Smooth muscle cell (in vitro differentiated cells): Measurements from ENCODE around the gene NACC2. TPM values are rescaled to one million over a fixed set of nuclear protein-coding genes. Genes with fewer than 3 reads are reported as not detected.

ENCODE experiments used
- DNase-seq: peaks from one replicate; lab custom pipeline; 2025; ENCODE audit not compliant: unreplicated experiment; lab: John Stamatoyannopoulos, UW
- H2AFZ ChIP-seq: fragments of 200-600 bp; sonication (generic); 2 replicates; pipeline ENCODE4 v1.6.0; 2016; ENCODE audit warnings: antibody characterized with exemption, low read depth, mild to moderate bottlenecking
- H3F3A ChIP-seq: fragments of 200-600 bp; sonication (generic); 2 replicates; pipeline ENCODE4 v1.6.0; 2017; ENCODE audit warnings: antibody characterized with exemption, low read depth
- H3K27ac ChIP-seq: fragments of 200-600 bp; sonication (generic); 2 replicates; pipeline ENCODE4 v1.5.1; 2016; ENCODE audit warnings: low read depth, mild to moderate bottlenecking
- H3K27me3 ChIP-seq: fragments of 200-600 bp; sonication (generic); 2 replicates; pipeline ENCODE4 v1.6.1; 2016; ENCODE audit warnings: low read depth, mild to moderate bottlenecking
- H3K36me3 ChIP-seq: fragments of 200-600 bp; sonication (generic); 2 replicates; pipeline ENCODE4 v1.5.1; 2016; ENCODE audit warnings: low read depth
- H3K4me1 ChIP-seq: fragments of 200-600 bp; sonication (generic); 2 replicates; pipeline ENCODE4 v1.5.1; 2016; ENCODE audit warnings: low read depth
- H3K4me2 ChIP-seq: fragments of 200-600 bp; sonication (generic); 2 replicates; pipeline ENCODE4 v1.6.0; 2016; ENCODE audit warnings: mild to moderate bottlenecking
- H3K4me3 ChIP-seq: fragments of 200-600 bp; sonication (generic); 2 replicates; pipeline ENCODE4 v1.5.1; 2016; ENCODE audit warnings: mild to moderate bottlenecking
- H3K79me2 ChIP-seq: fragments of 200-600 bp; sonication (generic); 2 replicates; pipeline ENCODE4 v1.6.0; 2016; ENCODE audit warnings: low read depth, mild to moderate bottlenecking
- H3K9ac ChIP-seq: fragments of 200-600 bp; sonication (generic); 2 replicates; pipeline ENCODE4 v1.6.0; 2016; ENCODE audit warnings: low read depth
- H3K9me3 ChIP-seq: fragments of 200-600 bp; sonication (generic); replicated peaks from 2 replicates; pipeline ENCODE4 v1.5.1; 2016; ENCODE audit warnings: low read depth
- H4K20me1 ChIP-seq: fragments of 200-600 bp; sonication (generic); 2 replicates; pipeline ENCODE4 v1.6.0; 2016; ENCODE audit warnings: low read depth
- WGBS: methylation state at CpG from one replicate; pipeline ENCODE4 v1.1.7; 2016; ENCODE audit warnings: low lambda C conversion rate; 5-methylcytosine and 5-hydroxymethylcytosine counted together
- polyA plus RNA-seq: library from polyadenylated mRNA; unstranded; fragments of >200 nt; fragmentation: Nextera tagmentation; extraction: Ambion mirVana; gene quantifications from 2 replicates; pipeline ENCODE4 v1.2.1, GENCODE V29; 2016
- total RNA-seq: library from RNA; depleted of rRNA; stranded (reverse); fragments of >200 nt; gene quantifications from 2 replicates; pipeline ENCODE4 v1.2.3, GENCODE V29; 2014
- TF ChIP-seq, protein P1 (sequence below): fragments of 200-600 bp; sonication (generic); IDR thresholded peaks from 2 replicates; pipeline ENCODE4 v1.5.1; 2017; ENCODE audit warnings: borderline replicate concordance, mild to moderate bottlenecking, antibody characterized with exemption; ENCODE audit not compliant: insufficient read depth, poor library complexity, severe bottlenecking

Gene NACC2
- total and polyA plus RNA-seq, 2 experiments from 2014 or later = 6.7 to 8.8 TPM

GRCh38 chr9:136019041-136019680 is 75.9 kb downstream of the NACC2 start:
- H3K9me3 ChIP-seq = no peaks in the 10 kb centered on the region
- H3K27ac ChIP-seq = no peak overlapping the region
- H3K9ac ChIP-seq = no peak overlapping the region
- no peaks in the 10 kb centered on the region for H3K27me3 ChIP-seq
- no peak overlapping the region for H3K4me2 ChIP-seq
- no peaks in the 10 kb centered on the region for H3F3A ChIP-seq
- H4K20me1 ChIP-seq = peaks cover 96% of the 10 kb centered on the region
- H3K4me1 ChIP-seq = no peaks in the 10 kb centered on the region
- DNase-seq = no peak
- 94% methylated on average over 28 of the region's 28 CpGs for WGBS
- H3K79me2 ChIP-seq = peaks cover 57% of the 10 kb centered on the region
- H3K4me3 ChIP-seq = no peak overlapping the region
- H3K36me3 ChIP-seq = no peaks in the 10 kb centered on the region
- TF ChIP-seq, protein P1, sequence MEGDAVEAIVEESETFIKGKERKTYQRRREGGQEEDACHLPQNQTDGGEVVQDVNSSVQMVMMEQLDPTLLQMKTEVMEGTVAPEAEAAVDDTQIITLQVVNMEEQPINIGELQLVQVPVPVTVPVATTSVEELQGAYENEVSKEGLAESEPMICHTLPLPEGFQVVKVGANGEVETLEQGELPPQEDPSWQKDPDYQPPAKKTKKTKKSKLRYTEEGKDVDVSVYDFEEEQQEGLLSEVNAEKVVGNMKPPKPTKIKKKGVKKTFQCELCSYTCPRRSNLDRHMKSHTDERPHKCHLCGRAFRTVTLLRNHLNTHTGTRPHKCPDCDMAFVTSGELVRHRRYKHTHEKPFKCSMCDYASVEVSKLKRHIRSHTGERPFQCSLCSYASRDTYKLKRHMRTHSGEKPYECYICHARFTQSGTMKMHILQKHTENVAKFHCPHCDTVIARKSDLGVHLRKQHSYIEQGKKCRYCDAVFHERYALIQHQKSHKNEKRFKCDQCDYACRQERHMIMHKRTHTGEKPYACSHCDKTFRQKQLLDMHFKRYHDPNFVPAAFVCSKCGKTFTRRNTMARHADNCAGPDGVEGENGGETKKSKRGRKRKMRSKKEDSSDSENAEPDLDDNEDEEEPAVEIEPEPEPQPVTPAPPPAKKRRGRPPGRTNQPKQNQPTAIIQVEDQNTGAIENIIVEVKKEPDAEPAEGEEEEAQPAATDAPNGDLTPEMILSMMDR = no peak
- no peak overlapping the region for H2AFZ ChIP-seq

DNA sequence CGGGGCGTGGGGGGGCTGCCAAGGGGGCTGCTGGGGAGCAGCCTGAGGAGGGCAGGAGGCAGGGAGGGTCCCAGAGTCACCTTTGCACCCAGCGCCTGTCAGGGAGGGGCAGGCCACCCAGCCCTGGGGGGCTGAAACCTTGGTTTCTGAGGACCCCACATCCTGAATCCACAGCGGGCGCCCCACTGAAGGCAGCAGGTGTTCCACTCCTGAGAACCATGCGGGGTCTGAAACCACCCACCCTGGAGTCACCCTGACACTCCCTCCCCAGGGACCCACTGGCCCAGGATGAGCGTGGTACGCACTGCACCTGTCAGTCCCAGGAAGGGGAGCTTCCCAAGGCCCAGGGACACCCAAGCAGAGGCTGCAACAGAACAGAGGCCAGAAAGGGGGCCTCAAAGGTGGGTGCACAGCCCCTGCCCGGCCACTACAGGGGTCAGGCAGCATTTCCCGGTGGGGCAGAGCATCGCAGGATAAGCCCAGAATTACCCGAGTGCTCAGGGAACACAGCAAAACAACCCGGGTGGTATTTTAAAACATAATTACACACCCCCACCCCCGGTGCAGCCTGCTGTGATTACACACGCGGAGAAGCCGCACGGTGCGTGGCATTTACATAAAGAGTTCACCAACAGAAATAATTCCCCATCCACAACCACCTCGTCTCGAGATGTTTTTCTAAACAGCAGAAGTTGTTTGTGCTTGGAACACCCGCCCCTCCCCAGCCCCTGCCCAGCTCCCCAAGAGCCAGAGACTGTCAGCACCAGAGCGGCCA is 76.6 kb downstream of the NACC2 start:
- Histone ChIP-seq H3K9me3 (no peaks in the 10 kb centered on the region), H4K20me1 (peaks cover 94% of the 10 kb centered on the region), H3K27ac (no peak overlapping the region), H3K4me3 (no peak overlapping the region), H3K27me3 (no peaks in the 10 kb centered on the region), H3K79me2 (peaks cover 55% of the 10 kb centered on the region), H3F3A (no peaks in the 10 kb centered on the region), H3K36me3 (no peaks in the 10 kb centered on the region), H3K4me1 (no peaks in the 10 kb centered on the region), H3K9ac (no peak overlapping the region), H3K4me2 (no peak overlapping the region), H2AFZ (no peak overlapping the region)
- DNase-seq = no peak
- WGBS = 91% methylated on average over 23 of the region's 23 CpGs
- TF ChIP-seq, protein P1 = no peak

- H3K9ac ChIP-seq = no peak overlapping the region
- DNase-seq = no peak
- no peaks in the 10 kb centered on the region for H3K36me3 ChIP-seq
- H3K4me3 ChIP-seq = no peak overlapping the region
- no peak overlapping the region for H3K4me2 ChIP-seq
- WGBS = 92% methylated on average over 20 of the region's 27 CpGs
- H3K9me3 ChIP-seq = no peaks in the 10 kb centered on the region
- H2AFZ ChIP-seq = no peak overlapping the region
- no peaks in the 10 kb centered on the region for H3K4me1 ChIP-seq
- no peaks in the 10 kb centered on the region for H3K27me3 ChIP-seq
- no peaks in the 10 kb centered on the region for H3F3A ChIP-seq
- TF ChIP-seq, protein P1 = no peak
- H3K27ac ChIP-seq = no peak overlapping the region
- H4K20me1 ChIP-seq = peaks cover 87% of the 10 kb centered on the region
- H3K79me2 ChIP-seq = peaks cover 52% of the 10 kb centered on the region
These were observed 77.5 kb downstream of the NACC2 start for GRCh38 chr9:136017289-136018190.
